Measurements from ENCODE around the gene RPGR. TPM values are rescaled to one million over a fixed set of nuclear protein-coding genes. Genes with fewer than 3 reads are reported as not detected.

The RPGR gene
- total RNA-seq, 1 experiment from 2014 or later: not detected

DNA sequence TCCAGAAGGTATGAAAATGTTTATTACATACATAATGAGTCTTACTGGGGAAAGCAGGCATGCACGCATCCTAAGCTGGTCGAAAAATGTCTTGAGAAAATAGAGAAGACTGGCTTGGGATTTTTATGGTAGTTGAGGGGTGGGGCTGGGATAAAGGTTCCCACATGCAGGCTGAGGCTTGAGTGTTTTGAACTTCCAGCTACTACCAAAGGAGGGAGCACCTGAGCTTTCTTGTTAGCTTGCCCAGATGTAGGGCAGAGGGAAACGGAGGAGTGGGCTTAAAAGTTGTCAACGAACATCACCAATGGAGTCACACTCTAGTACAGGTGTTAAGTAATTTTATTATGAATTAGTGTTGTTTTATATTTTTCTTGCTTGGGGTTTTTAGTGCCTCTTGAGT lies 67.1 kb downstream of the RPGR start:
- Histone ChIP-seq H3K27ac (no peak overlapping the region), H3K4me1 (replicated peaks; ENCODE audit: insufficient read depth) (no peaks in the 10 kb centered on the region), H3K4me3 (no peak overlapping the region), H3K4me2 (no peak overlapping the region), H2AFZ (no peak overlapping the region), H3F3A (ENCODE audit: insufficient read depth, low read depth) (no peaks in the 10 kb centered on the region), H3K9me3 (ENCODE audit: insufficient read depth, low read depth) (no peaks in the 10 kb centered on the region), H3K79me2 (ENCODE audit: low read depth) (no peaks in the 10 kb centered on the region), H3K36me3 (ENCODE audit: low read depth) (no peaks in the 10 kb centered on the region), H3K27me3 (ENCODE audit: insufficient read depth, low read depth) (no peaks in the 10 kb centered on the region), H4K20me1 (ENCODE audit: insufficient read depth) (no peaks in the 10 kb centered on the region), H3K9me2 (ENCODE audit: insufficient read depth) (no peaks in the 10 kb centered on the region)
- TF ChIP-seq EZH2 (IDR thresholded peaks at IDR 0.05; ENCODE audit: low read depth): no peak
- TF ChIP-seq, protein P1, sequence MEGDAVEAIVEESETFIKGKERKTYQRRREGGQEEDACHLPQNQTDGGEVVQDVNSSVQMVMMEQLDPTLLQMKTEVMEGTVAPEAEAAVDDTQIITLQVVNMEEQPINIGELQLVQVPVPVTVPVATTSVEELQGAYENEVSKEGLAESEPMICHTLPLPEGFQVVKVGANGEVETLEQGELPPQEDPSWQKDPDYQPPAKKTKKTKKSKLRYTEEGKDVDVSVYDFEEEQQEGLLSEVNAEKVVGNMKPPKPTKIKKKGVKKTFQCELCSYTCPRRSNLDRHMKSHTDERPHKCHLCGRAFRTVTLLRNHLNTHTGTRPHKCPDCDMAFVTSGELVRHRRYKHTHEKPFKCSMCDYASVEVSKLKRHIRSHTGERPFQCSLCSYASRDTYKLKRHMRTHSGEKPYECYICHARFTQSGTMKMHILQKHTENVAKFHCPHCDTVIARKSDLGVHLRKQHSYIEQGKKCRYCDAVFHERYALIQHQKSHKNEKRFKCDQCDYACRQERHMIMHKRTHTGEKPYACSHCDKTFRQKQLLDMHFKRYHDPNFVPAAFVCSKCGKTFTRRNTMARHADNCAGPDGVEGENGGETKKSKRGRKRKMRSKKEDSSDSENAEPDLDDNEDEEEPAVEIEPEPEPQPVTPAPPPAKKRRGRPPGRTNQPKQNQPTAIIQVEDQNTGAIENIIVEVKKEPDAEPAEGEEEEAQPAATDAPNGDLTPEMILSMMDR (conservative IDR thresholded peaks at IDR 0.05): no peak
- ChIA-PET CTCF (no interaction called here), POLR2A (ENCODE audit: unreplicated experiment) (no interaction called here)
- DNase-seq: no peak
- intact Hi-C loops (cut with micrococcal nuclease; ENCODE audit: unreplicated experiment): no loop called here
- no TSS peak for BruUV-seq (replicated peaks)

DNA sequence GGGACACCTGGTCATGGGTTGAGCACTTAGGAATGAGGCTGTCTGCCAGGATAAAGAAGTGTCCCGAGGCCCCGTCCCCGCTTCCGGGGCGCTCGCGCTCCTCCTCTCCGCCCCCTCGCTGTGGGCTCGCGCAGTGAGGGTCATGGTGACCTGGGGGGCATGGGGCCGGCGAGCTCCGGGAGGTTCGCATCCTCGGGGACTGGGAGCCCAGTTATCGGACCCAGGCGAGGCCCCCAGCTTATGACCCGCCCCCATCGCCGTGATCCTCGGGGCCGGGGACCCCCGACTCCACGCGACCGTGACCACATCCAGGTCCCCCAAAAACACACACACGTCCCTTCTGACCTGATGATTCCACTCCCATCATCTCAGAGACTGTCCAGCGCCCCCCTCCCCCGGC lies 71.3 kb downstream of the RPGR start:
- Histone ChIP-seq H3K4me3 (no peak overlapping the region), H3K9me3 (ENCODE audit: insufficient read depth, low read depth) (no peaks in the 10 kb centered on the region), H2AFZ (no peak overlapping the region), H3F3A (ENCODE audit: insufficient read depth, low read depth) (no peaks in the 10 kb centered on the region), H3K27me3 (ENCODE audit: insufficient read depth, low read depth) (no peaks in the 10 kb centered on the region), H3K9me2 (ENCODE audit: insufficient read depth) (no peaks in the 10 kb centered on the region), H3K79me2 (ENCODE audit: low read depth) (no peaks in the 10 kb centered on the region), H3K4me2 (no peak overlapping the region), H4K20me1 (ENCODE audit: insufficient read depth) (no peaks in the 10 kb centered on the region), H3K36me3 (ENCODE audit: low read depth) (no peaks in the 10 kb centered on the region), H3K27ac (no peak overlapping the region), H3K4me1 (replicated peaks; ENCODE audit: insufficient read depth) (no peaks in the 10 kb centered on the region)
- ChIA-PET CTCF (no interaction called here), POLR2A (ENCODE audit: unreplicated experiment) (no interaction called here)
- TF ChIP-seq EZH2 (IDR thresholded peaks at IDR 0.05; ENCODE audit: low read depth): no peak
- TF ChIP-seq, protein P1 (conservative IDR thresholded peaks at IDR 0.05): no peak
- no peak for DNase-seq
- intact Hi-C loops (cut with micrococcal nuclease; ENCODE audit: unreplicated experiment): no loop called here
- no TSS peak for BruUV-seq (replicated peaks)

GRCh38 chrX:38249965-38250364 lies 77.3 kb downstream of the RPGR start:
- Histone ChIP-seq H4K20me1 (ENCODE audit: insufficient read depth) (no peaks in the 10 kb centered on the region), H3K27ac (no peak overlapping the region), H2AFZ (no peak overlapping the region), H3K9me3 (ENCODE audit: insufficient read depth, low read depth) (no peaks in the 10 kb centered on the region), H3K4me1 (replicated peaks; ENCODE audit: insufficient read depth) (no peaks in the 10 kb centered on the region), H3K79me2 (ENCODE audit: low read depth) (no peaks in the 10 kb centered on the region), H3K4me3 (no peak overlapping the region), H3K4me2 (no peak overlapping the region), H3F3A (ENCODE audit: insufficient read depth, low read depth) (no peaks in the 10 kb centered on the region), H3K27me3 (ENCODE audit: insufficient read depth, low read depth) (no peaks in the 10 kb centered on the region), H3K9me2 (ENCODE audit: insufficient read depth) (no peaks in the 10 kb centered on the region), H3K36me3 (ENCODE audit: low read depth) (no peaks in the 10 kb centered on the region)
- TF ChIP-seq EZH2 (IDR thresholded peaks at IDR 0.05; ENCODE audit: low read depth): no peak
- TF ChIP-seq, protein P1 (conservative IDR thresholded peaks at IDR 0.05): no peak
- DNase-seq: no peak
- no TSS peak for BruUV-seq (replicated peaks)
- ChIA-PET POLR2A (ENCODE audit: unreplicated experiment) (no interaction called here), CTCF (no interaction called here)
- intact Hi-C loops (cut with micrococcal nuclease; ENCODE audit: unreplicated experiment): no loop called here
